ENCODE measurements around the gene KCNH3.

DNA sequence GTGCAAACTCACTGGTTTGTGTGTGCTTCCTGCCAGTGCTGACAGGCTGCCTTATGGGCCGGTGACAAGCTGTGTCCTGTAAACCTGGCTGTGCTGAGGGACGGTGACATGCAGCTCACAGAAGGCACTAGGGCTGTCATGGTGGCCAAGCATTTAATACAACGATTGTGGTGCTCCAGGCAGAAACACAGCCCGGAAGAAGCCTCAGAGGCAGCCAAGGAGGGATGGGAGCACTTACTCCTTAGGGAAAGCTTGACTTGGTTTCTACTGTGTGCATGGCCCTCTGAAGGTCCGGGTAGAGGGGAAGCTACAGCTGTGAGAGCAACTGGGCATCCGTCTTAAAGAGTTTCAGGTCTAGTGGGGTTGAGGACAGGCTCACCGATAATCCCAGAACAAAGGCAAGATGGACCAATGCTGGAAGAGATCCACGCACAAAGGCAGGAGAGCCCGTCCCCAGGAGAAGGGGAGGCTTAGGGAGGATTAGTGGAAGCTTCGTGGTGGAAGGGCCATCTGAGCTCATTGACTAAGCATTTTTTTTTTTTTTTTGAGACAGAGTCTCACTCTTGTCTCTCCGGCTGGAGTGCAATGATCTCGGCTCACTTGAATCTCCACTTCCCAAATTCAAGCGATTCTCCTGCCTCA is 39.8 kb downstream of the KCNH3 start:
- TF ChIP-seq, protein P1, sequence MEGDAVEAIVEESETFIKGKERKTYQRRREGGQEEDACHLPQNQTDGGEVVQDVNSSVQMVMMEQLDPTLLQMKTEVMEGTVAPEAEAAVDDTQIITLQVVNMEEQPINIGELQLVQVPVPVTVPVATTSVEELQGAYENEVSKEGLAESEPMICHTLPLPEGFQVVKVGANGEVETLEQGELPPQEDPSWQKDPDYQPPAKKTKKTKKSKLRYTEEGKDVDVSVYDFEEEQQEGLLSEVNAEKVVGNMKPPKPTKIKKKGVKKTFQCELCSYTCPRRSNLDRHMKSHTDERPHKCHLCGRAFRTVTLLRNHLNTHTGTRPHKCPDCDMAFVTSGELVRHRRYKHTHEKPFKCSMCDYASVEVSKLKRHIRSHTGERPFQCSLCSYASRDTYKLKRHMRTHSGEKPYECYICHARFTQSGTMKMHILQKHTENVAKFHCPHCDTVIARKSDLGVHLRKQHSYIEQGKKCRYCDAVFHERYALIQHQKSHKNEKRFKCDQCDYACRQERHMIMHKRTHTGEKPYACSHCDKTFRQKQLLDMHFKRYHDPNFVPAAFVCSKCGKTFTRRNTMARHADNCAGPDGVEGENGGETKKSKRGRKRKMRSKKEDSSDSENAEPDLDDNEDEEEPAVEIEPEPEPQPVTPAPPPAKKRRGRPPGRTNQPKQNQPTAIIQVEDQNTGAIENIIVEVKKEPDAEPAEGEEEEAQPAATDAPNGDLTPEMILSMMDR (conservative IDR thresholded peaks at IDR 0.05; ENCODE audit: low read depth in 2 of 2) = no peak
- TF ChIP-seq CREB1 (CRISPR knock-in tag; IDR thresholded peaks at IDR 0.05; ENCODE audit: low read depth) (no peak), EZH2 (IDR thresholded peaks at IDR 0.05; ENCODE audit: low read depth, unreplicated experiment) (no peak), POLR2AphosphoS5 (IDR thresholded peaks at IDR 0.05; ENCODE audit: low read depth) (no peak), EZH2phosphoT487 (IDR thresholded peaks at IDR 0.05; ENCODE audit: unreplicated experiment) (no peak), JUNB (IDR thresholded peaks at IDR 0.05; ENCODE audit: unreplicated experiment) (no peak), ZNF114 (CRISPR knock-in tag; IDR thresholded peaks at IDR 0.05) (no peak), ZNF331 (CRISPR knock-in tag; IDR thresholded peaks at IDR 0.05; ENCODE audit: low read depth) (no peak)
- TF ChIP-seq, protein P2, sequence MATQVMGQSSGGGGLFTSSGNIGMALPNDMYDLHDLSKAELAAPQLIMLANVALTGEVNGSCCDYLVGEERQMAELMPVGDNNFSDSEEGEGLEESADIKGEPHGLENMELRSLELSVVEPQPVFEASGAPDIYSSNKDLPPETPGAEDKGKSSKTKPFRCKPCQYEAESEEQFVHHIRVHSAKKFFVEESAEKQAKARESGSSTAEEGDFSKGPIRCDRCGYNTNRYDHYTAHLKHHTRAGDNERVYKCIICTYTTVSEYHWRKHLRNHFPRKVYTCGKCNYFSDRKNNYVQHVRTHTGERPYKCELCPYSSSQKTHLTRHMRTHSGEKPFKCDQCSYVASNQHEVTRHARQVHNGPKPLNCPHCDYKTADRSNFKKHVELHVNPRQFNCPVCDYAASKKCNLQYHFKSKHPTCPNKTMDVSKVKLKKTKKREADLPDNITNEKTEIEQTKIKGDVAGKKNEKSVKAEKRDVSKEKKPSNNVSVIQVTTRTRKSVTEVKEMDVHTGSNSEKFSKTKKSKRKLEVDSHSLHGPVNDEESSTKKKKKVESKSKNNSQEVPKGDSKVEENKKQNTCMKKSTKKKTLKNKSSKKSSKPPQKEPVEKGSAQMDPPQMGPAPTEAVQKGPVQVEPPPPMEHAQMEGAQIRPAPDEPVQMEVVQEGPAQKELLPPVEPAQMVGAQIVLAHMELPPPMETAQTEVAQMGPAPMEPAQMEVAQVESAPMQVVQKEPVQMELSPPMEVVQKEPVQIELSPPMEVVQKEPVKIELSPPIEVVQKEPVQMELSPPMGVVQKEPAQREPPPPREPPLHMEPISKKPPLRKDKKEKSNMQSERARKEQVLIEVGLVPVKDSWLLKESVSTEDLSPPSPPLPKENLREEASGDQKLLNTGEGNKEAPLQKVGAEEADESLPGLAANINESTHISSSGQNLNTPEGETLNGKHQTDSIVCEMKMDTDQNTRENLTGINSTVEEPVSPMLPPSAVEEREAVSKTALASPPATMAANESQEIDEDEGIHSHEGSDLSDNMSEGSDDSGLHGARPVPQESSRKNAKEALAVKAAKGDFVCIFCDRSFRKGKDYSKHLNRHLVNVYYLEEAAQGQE (IDR thresholded peaks at IDR 0.05; ENCODE audit: unreplicated experiment) = no peak
- TF ChIP-seq, protein P3, sequence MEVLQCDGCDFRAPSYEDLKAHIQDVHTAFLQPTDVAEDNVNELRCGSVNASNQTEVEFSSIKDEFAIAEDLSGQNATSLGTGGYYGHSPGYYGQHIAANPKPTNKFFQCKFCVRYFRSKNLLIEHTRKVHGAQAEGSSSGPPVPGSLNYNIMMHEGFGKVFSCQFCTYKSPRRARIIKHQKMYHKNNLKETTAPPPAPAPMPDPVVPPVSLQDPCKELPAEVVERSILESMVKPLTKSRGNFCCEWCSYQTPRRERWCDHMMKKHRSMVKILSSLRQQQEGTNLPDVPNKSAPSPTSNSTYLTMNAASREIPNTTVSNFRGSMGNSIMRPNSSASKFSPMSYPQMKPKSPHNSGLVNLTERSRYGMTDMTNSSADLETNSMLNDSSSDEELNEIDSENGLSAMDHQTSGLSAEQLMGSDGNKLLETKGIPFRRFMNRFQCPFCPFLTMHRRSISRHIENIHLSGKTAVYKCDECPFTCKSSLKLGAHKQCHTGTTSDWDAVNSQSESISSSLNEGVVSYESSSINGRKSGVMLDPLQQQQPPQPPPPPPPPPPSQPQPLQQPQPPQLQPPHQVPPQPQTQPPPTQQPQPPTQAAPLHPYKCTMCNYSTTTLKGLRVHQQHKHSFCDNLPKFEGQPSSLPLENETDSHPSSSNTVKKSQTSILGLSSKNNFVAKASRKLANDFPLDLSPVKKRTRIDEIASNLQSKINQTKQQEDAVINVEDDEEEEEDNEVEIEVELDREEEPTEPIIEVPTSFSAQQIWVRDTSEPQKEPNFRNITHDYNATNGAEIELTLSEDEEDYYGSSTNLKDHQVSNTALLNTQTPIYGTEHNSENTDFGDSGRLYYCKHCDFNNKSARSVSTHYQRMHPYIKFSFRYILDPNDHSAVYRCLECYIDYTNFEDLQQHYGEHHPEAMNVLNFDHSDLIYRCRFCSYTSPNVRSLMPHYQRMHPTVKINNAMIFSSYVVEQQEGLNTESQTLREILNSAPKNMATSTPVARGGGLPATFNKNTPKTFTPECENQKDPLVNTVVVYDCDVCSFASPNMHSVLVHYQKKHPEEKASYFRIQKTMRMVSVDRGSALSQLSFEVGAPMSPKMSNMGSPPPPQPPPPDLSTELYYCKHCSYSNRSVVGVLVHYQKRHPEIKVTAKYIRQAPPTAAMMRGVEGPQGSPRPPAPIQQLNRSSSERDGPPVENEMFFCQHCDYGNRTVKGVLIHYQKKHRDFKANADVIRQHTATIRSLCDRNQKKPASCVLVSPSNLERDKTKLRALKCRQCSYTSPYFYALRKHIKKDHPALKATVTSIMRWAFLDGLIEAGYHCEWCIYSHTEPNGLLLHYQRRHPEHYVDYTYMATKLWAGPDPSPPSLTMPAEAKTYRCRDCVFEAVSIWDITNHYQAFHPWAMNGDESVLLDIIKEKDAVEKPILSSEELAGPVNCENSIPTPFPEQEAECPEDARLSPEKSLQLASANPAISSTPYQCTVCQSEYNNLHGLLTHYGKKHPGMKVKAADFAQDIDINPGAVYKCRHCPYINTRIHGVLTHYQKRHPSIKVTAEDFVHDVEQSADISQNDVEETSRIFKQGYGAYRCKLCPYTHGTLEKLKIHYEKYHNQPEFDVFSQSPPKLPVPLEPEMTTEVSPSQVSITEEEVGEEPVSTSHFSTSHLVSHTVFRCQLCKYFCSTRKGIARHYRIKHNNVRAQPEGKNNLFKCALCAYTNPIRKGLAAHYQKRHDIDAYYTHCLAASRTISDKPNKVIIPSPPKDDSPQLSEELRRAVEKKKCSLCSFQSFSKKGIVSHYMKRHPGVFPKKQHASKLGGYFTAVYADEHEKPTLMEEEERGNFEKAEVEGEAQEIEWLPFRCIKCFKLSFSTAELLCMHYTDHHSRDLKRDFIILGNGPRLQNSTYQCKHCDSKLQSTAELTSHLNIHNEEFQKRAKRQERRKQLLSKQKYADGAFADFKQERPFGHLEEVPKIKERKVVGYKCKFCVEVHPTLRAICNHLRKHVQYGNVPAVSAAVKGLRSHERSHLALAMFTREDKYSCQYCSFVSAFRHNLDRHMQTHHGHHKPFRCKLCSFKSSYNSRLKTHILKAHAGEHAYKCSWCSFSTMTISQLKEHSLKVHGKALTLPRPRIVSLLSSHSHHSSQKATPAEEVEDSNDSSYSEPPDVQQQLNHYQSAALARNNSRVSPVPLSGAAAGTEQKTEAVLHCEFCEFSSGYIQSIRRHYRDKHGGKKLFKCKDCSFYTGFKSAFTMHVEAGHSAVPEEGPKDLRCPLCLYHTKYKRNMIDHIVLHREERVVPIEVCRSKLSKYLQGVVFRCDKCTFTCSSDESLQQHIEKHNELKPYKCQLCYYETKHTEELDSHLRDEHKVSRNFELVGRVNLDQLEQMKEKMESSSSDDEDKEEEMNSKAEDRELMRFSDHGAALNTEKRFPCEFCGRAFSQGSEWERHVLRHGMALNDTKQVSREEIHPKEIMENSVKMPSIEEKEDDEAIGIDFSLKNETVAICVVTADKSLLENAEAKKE (CRISPR knock-in tag; IDR thresholded peaks at IDR 0.05) = no peak

All from GM23338 (cell line).